Mucosa of rectum (tissue), 2 donors: ENCODE data around the gene ABCA5.
"Not testable (repeated sequence)": the region's sequence is repeated elsewhere in the genome, so short reads cannot be mapped to it uniquely, and the experiment has no call there.

Source experiments
- H3K27ac ChIP-seq, 2 donors: one replicate each; pipeline ENCODE4 v1.7.0; 2013; ENCODE audit warnings: inconsistent platforms in 2 of 2, low read depth in 2 of 2, low read length in 2 of 2
- H3K27me3 ChIP-seq, 2 donors: one replicate each; pipeline ENCODE4 v1.7.0; 2013; ENCODE audit warnings: low read length in 2 of 2; ENCODE audit not compliant: control insufficient read depth in 2 of 2, insufficient read depth in 2 of 2
- H3K36me3 ChIP-seq, 2 donors: one replicate each; pipeline ENCODE4 v1.7.0; 2013; ENCODE audit warnings: low read length in 2 of 2; ENCODE audit not compliant: control insufficient read depth in 2 of 2, insufficient read depth in 2 of 2
- H3K4me1 ChIP-seq, 2 donors: one replicate each; pipeline ENCODE4 v1.7.0; 2013; ENCODE audit warnings: low read length in 2 of 2, mild to moderate bottlenecking in 1 of 2; ENCODE audit not compliant: control insufficient read depth in 2 of 2, insufficient read depth in 2 of 2
- H3K4me3 ChIP-seq, 2 donors: one replicate each; pipeline ENCODE4 v1.7.0; 2013; ENCODE audit warnings: low read length in 2 of 2
- H3K9ac ChIP-seq, 2 donors: one replicate each; pipeline ENCODE4 v1.7.0; 2013; ENCODE audit warnings: low read length in 2 of 2, low read depth in 1 of 2, mild to moderate bottlenecking in 1 of 2
- H3K9me3 ChIP-seq, 2 donors: one replicate each; pipeline ENCODE4 v1.7.0; 2013; ENCODE audit warnings: low read length in 2 of 2; ENCODE audit not compliant: control insufficient read depth in 2 of 2
- donor health status: healthy.
- donor health status: Normal muscosa, but diverticular disease.

The ABCA5 gene

DNA sequence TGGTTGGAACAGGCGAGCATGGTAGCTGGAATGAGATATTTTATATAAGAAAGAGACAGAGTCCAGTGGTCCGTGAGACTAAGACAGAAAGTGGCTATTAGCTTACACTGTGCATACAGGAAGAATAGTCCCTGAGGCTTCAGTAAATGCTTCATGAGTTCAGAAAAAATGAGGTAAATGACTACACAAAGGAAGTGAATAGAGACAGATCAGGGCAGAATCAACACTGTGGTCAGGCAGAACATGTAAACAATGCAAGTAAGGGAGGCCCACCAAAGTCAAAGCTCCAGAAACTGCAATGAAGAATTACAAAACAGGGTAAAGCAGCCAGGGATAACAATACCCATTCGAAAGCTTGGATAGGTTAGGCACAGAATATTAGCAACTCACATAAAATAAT, 103.1 kb downstream of the ABCA5 start:
- Histone ChIP-seq H3K9ac (no peak overlapping the region), H3K4me1 (no peaks in the 10 kb centered on the region), H3K9me3 (no peaks in the 10 kb centered on the region), H3K27ac (no peak overlapping the region), H3K27me3 (no peaks in the 10 kb centered on the region), H3K36me3 (no peaks in the 10 kb centered on the region), H3K4me3 (no peak overlapping the region)

DNA sequence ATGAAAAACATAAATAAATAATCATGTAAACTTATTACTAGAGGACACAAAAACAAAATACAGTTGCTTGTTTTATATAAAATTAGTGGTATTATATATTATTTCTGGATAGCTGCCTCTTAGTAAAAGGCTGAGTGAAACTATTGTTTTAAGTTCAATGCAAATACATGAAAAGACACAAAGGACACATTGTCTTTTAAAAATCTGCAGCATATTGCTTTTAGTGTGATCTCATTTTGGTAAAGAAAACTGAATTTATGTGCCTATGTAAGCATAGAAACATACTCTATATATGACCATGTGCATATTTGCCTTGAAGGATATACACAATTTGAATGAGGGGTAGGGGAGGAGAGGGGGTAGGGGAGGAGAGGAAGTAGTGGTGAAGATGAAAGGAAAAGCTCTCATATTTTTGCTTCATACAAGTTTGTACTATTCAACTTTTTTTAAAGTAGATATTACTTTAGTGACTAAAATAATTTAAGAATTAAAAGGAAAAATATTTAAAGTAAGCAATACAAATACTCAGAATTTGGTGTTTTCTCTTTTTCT, 104.2 kb downstream of the ABCA5 start:
- Histone ChIP-seq H3K27ac (no peak overlapping the region), H3K36me3 (no peaks in the 10 kb centered on the region), H3K9ac (no peak overlapping the region), H3K4me1 (no peaks in the 10 kb centered on the region), H3K4me3 (no peak overlapping the region), H3K27me3 (no peaks in the 10 kb centered on the region), H3K9me3 (no peaks in the 10 kb centered on the region)

DNA sequence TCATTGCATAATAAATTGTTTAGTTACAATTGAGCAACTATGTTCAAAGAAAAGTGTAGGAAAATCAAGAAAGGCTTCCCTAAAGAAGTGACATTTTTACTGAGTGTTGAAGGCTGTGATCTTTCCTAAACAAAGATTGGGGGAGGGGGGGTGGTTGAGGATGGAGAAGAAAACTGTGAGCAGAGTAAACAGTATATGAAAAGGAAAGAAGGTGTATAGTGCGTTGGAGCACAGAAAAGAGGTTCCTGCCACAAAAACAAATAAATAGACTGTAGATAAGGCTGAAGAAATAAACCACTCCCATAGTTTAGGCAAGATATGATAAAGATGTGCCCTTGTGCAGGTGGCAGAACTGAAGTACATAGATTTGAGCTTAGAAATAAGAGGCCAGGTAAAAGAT, 106.8 kb downstream of the ABCA5 start:
- H3K27me3 ChIP-seq, result no peaks in the 10 kb centered on the region
- H3K27ac ChIP-seq, result no peak overlapping the region
- H3K9ac ChIP-seq, result no peak overlapping the region
- no peaks in the 10 kb centered on the region for H3K36me3 ChIP-seq
- no peaks in the 10 kb centered on the region for H3K4me1 ChIP-seq
- no peak overlapping the region for H3K4me3 ChIP-seq
- H3K9me3 ChIP-seq, result no peaks in the 10 kb centered on the region

DNA sequence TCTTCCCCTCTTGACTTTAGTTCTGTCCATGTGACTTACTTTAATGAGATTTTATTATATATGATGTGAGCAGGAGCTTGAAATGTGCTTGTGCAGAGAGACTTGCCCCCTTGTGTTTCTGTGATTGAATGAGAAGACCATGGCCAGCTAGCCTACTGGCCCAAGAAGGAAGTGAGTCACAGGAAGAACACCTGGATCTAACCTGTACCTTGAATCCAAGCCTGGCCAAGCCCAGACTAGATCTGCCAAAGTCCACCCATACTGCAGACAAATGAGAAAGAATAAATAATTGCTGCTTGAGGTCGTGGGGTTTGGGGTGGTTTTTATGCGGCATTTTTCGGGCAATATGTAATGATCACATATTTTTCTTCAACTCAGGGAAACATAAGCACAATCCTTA, 107.9 kb downstream of the ABCA5 start:
- Histone ChIP-seq H3K36me3 (no peaks in the 10 kb centered on the region), H3K9ac (no peak overlapping the region), H3K9me3 (no peaks in the 10 kb centered on the region), H3K27ac (no peak overlapping the region), H3K4me3 (no peak overlapping the region), H3K27me3 (no peaks in the 10 kb centered on the region), H3K4me1 (no peaks in the 10 kb centered on the region)

DNA sequence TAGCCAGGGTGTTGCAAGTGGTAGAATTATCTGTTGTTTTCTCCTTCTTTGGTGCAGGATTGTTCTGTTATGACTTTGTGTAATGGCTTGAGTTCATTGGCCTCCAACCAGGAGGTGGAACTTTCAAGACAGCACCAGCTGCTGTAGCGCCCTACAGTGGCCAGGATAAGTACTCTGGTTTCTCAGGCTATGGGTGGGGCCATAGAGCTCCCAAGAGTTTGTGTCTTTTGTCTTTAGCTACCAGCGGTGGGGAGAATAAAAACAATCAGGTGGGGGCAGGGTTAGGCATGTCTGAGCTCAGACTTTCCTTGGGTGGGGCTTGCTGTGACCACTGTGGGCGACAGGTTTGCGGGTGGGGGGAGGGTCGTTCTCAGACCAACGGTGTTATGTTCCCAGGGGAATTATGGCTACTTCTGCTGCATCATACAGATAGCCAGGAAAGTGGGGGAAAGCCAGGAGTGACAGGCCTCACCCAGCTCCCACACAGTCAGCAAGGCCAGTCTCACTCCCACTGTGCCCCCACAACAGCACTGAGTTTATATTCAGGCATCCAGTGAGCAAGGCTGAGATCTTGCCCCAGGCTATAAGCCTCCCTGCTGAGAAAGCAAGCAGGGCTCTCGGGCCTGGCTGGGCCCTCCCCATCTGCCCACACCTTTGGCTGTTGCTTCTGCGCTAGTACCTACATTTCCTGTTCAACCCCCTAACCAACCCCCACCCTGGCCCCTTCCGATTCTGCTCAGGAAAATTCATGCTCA, 113.7 kb downstream of the ABCA5 start:
- Histone ChIP-seq H3K4me3 (no peak overlapping the region), H3K4me1 (no peaks in the 10 kb centered on the region), H3K9ac (no peak overlapping the region), H3K27ac (no peak overlapping the region), H3K36me3 (no peaks in the 10 kb centered on the region), H3K27me3 (no peaks in the 10 kb centered on the region), H3K9me3 (no peaks in the 10 kb centered on the region)

DNA sequence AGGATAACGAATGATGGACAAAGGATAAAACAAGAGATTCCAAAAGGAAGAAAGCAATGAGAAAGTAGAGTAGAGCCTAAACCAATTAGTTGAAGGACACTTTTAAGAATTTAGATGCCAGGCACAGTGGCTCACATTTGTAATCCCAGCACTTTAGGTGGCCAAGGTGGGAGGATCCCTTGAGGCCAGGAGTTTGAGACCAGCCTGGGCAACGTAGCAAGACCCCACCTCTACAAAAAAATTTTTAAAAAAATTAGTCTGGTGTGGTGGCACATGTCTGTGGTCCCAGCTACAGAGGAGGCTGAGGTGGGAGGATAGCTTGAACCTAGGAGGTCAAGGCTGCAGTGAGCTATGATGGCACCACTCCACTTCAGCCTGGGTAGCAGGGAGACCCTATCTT, 118.3 kb downstream of the ABCA5 start:
- H3K36me3 ChIP-seq, result no peaks in the 10 kb centered on the region

DNA sequence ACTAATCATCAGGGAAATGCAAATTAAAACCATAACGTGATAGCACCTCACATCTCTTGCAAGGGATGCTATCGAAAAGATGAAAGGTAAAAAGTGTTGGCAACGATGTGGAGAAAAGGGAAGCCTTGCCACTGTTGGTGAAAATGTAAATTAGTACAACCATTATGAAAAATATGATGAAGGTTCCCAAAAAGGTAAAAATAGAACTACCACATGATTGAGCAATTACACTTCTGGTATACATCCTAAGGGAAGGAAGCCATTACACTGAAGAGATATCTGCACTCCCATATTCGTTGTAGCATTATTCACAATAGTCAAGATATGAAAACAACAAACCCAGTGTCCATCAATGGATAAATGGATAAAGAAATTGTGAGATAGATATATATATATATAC, 119.8 kb downstream of the ABCA5 start:
- no peak overlapping the region for H3K9ac ChIP-seq
- H3K36me3 ChIP-seq, result no peaks in the 10 kb centered on the region
- no peaks in the 10 kb centered on the region for H3K4me1 ChIP-seq
- no peaks in the 10 kb centered on the region for H3K9me3 ChIP-seq
- no peak overlapping the region for H3K4me3 ChIP-seq
- H3K27me3 ChIP-seq, result no peaks in the 10 kb centered on the region
- no peak overlapping the region for H3K27ac ChIP-seq

More for the DNA sequence above, 118.3 kb downstream of the ABCA5 start:
- Histone ChIP-seq H3K9me3 (no peaks in the 10 kb centered on the region), H3K9ac (no peak overlapping the region), H3K4me3 (no peak overlapping the region), H3K27ac (no peak overlapping the region), H3K27me3 (no peaks in the 10 kb centered on the region), H3K4me1 (no peaks in the 10 kb centered on the region)

DNA sequence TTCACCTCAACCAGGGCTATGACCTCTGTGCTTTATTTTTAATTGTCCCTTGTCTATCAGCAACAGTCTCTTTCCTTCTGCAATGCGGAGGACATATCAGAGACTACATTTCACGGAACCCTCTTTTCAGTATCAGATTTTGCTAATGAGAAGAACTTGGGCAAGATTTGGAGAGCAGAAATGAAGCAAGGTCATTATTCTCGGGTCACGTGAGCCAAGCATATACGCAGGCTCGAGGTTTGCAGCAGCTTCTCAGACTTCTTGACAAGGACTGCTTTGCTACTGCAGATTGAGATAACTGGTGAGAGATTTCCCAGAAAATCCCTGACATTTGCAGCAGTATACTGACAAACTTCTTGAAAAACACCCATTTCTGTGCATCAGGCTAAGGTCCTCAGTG, 128.7 kb downstream of the ABCA5 start:
- no peaks in the 10 kb centered on the region for H3K9me3 ChIP-seq
- H3K36me3 ChIP-seq, result no peaks in the 10 kb centered on the region
- no peak overlapping the region for H3K27ac ChIP-seq
- H3K9ac ChIP-seq, result no peak overlapping the region
- H3K4me3 ChIP-seq, result no peak overlapping the region
- no peaks in the 10 kb centered on the region for H3K27me3 ChIP-seq
- no peaks in the 10 kb centered on the region for H3K4me1 ChIP-seq

DNA sequence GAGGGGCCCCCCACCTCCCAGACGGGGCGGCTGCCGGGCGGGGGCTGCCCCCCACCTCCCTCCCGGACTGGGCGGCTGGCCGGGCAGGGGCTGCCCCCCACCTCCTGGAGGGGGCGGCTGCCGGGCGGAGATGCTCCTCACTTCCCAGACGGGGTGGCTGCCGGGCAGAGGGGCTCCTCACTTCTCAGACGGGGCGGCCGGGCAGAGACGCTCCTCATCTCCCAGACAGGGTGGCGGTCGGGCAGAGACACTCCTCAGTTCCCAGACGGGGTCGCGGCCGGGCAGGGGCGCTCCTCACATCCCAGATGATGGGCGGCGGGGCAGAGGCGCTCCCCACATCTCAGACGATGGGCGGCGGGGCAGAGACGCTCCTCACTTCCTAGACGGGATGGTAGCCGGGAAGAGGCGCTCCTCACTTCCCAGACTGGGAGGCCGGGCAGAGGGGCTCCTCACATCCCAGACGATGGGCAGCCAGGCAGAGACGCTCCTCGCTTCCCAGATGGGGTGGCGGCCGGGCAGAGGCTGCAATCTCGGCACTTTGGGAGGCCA, 130.8 kb downstream of the ABCA5 start:
- H3K27ac ChIP-seq, H3K4me1 ChIP-seq: not testable (repeated sequence)

More for the DNA sequence above, 130.8 kb downstream of the ABCA5 start:
- H3K36me3 ChIP-seq, H3K9me3 ChIP-seq, H3K9ac ChIP-seq, H3K4me3 ChIP-seq, H3K27me3 ChIP-seq: not testable (repeated sequence)
